OCI-LY1 (cell line): Measurements from ENCODE around the gene MEI1.
A peak's percentile ranks its signal among the peaks of the same experiment; 100 is the strongest.

Experiments
- H2AFZ ChIP-seq: fragments of 200-600 bp; sonication (generic), shearing (Covaris generic); 2 replicates; pipeline ENCODE4 v1.6.0; 2014; ENCODE audit warnings: antibody characterized with exemption, mild to moderate bottlenecking, low read length
- H3F3A ChIP-seq: fragments of 200-600 bp; sonication (generic), shearing (Covaris generic); 2 replicates; pipeline ENCODE4 v1.6.0; 2014; ENCODE audit warnings: mild to moderate bottlenecking, antibody characterized with exemption, low read length, moderate library complexity; ENCODE audit not compliant: insufficient read depth
- H3K27ac ChIP-seq: fragments of 200-600 bp; sonication (generic); 2 replicates; pipeline ENCODE4 v1.5.1; 2014; ENCODE audit warnings: low read length, mixed run types, mild to moderate bottlenecking, low read depth; ENCODE audit not compliant: poor library complexity, severe bottlenecking
- H3K27me3 ChIP-seq: fragments of 200-600 bp; sonication (generic); 2 replicates; pipeline ENCODE4 v1.6.0; 2014; ENCODE audit warnings: antibody characterized with exemption, mild to moderate bottlenecking, low read length, moderate library complexity; ENCODE audit not compliant: insufficient read depth
- H3K36me3 ChIP-seq: fragments of 200-600 bp; sonication (generic); 2 replicates; pipeline ENCODE4 v1.6.1; 2014; ENCODE audit warnings: mild to moderate bottlenecking, antibody characterized with exemption, low read length, moderate library complexity, mixed read lengths; ENCODE audit not compliant: insufficient read depth
- H3K4me1 ChIP-seq: fragments of 200-600 bp; sonication (generic); 2 replicates; pipeline ENCODE4 v1.5.1; 2014; ENCODE audit warnings: mild to moderate bottlenecking, low read length, moderate library complexity; ENCODE audit not compliant: insufficient read depth, severe bottlenecking
- H3K4me2 ChIP-seq: fragments of 200-600 bp; sonication (generic), shearing (Covaris generic); 2 replicates; pipeline ENCODE4 v1.6.1; 2014; ENCODE audit warnings: low read length
- H3K4me3 ChIP-seq: fragments of 200-600 bp; sonication (generic); 2 replicates; pipeline ENCODE4 v1.5.1; 2014; ENCODE audit warnings: low read length, low read depth, mild to moderate bottlenecking, mixed read lengths; ENCODE audit not compliant: poor library complexity, severe bottlenecking
- H3K79me2 ChIP-seq: fragments of 200-600 bp; shearing (Covaris generic); 2 replicates; pipeline ENCODE4 v1.6.1; 2016; ENCODE audit warnings: mixed run types, low read length, mixed read lengths; ENCODE audit not compliant: insufficient read depth
- H3K9ac ChIP-seq: fragments of 200-600 bp; sonication (generic), shearing (Covaris generic); 2 replicates; pipeline ENCODE4 v1.6.1; 2014; ENCODE audit warnings: mild to moderate bottlenecking, low read length, mixed read lengths
- H3K9me2 ChIP-seq: fragments of 200-600 bp; sonication (generic), shearing (Covaris generic); 2 replicates; pipeline ENCODE4 v1.6.1; 2014; ENCODE audit warnings: low read depth, mild to moderate bottlenecking, low read length, mixed read lengths
- H3K9me3 ChIP-seq: fragments of 200-600 bp; shearing (Covaris generic); 2 replicates; pipeline ENCODE4 v1.6.1; 2014; ENCODE audit warnings: low read length, mixed read lengths
- H4K20me1 ChIP-seq: fragments of 200-600 bp; sonication (generic), shearing (Covaris generic); 2 replicates; pipeline ENCODE4 v1.6.0; 2016; ENCODE audit warnings: mild to moderate bottlenecking, low read length; ENCODE audit not compliant: insufficient read depth
- EZH2 ChIP-seq: fragments of 200-600 bp; sonication (generic), shearing (Covaris generic); IDR thresholded peaks from 2 replicates; pipeline ENCODE4 v1.8.0; 2017; ENCODE audit warnings: borderline replicate concordance, mixed run types, mild to moderate bottlenecking, antibody characterized with exemption, low read length, moderate library complexity, mixed read lengths
- TF ChIP-seq, protein P1 (sequence below): fragments of 200-600 bp; sonication (generic), shearing (Covaris generic); IDR thresholded peaks from 2 replicates; pipeline ENCODE4 v1.5.1; 2017; ENCODE audit warnings: mild to moderate bottlenecking, antibody characterized with exemption, low read length, moderate library complexity, mixed read lengths

The MEI1 gene

DNA sequence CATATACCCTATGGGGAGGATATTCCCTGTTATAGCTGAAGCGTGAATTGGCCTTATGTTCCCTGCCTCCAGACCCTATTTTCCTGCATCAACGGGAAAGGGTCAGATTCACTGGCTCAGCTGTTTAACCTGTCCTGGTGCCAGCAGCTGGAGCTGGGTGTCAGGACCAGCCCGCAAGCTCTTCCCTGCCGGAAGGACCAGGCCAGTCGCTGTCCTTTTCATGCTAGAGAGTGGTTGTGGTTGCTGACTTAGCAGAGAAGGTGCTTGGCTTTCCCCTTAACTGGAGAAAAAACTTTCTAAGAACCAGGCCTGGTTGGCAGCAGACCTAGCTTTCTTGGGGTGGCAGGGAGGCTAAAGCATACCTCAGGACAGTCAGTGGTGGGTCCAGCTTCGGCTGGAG is 128.4 kb downstream of the MEI1 start:
- Histone ChIP-seq H3K9ac (no peak overlapping the region), H3K4me3 (no peak overlapping the region), H3K9me2 (no peaks in the 10 kb centered on the region), H2AFZ (no peak overlapping the region), H3K9me3 (peaks cover 6% of the 10 kb centered on the region; the same call in 1 of the 2 replicates), H3F3A (no peaks in the 10 kb centered on the region), H3K36me3 (peaks cover 22% of the 10 kb centered on the region), H3K4me1 (peaks cover 13% of the 10 kb centered on the region), H3K27me3 (no peaks in the 10 kb centered on the region), H3K79me2 (no peaks in the 10 kb centered on the region), H4K20me1 (no peaks in the 10 kb centered on the region), H3K27ac (peak overlapping the region; percentile 40), H3K4me2 (no peak overlapping the region)
- no peak for TF ChIP-seq EZH2
- TF ChIP-seq, protein P1, sequence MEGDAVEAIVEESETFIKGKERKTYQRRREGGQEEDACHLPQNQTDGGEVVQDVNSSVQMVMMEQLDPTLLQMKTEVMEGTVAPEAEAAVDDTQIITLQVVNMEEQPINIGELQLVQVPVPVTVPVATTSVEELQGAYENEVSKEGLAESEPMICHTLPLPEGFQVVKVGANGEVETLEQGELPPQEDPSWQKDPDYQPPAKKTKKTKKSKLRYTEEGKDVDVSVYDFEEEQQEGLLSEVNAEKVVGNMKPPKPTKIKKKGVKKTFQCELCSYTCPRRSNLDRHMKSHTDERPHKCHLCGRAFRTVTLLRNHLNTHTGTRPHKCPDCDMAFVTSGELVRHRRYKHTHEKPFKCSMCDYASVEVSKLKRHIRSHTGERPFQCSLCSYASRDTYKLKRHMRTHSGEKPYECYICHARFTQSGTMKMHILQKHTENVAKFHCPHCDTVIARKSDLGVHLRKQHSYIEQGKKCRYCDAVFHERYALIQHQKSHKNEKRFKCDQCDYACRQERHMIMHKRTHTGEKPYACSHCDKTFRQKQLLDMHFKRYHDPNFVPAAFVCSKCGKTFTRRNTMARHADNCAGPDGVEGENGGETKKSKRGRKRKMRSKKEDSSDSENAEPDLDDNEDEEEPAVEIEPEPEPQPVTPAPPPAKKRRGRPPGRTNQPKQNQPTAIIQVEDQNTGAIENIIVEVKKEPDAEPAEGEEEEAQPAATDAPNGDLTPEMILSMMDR = no peak

DNA sequence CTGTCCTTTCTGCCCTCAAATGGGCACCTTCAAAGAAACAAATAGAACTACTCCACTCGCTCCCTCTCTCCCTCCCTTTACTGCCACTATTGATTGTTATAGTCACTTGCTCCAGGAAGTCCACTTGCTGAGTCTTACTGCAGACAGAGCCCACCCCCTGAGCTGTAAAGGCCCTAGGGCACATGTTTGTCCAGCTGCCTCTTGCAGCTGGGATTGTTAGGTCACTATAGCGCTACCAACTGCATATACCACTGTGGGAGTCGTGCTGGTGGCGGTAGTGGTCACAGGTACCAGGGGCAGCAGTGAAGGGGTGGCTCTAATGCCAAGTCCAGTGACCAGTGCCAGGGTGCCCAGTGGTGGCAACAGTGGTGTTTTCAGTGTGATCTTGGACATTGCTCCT is 129.2 kb downstream of the MEI1 start:
- no peak overlapping the region for H3K4me2 ChIP-seq
- no peak overlapping the region for H3K4me3 ChIP-seq
- H3K36me3 ChIP-seq = peaks cover 22% of the 10 kb centered on the region
- no peaks in the 10 kb centered on the region for H3F3A ChIP-seq
- H4K20me1 ChIP-seq = no peaks in the 10 kb centered on the region
- TF ChIP-seq EZH2 = no peak
- TF ChIP-seq, protein P1 = no peak
- H3K27me3 ChIP-seq = no peaks in the 10 kb centered on the region
- H3K9me2 ChIP-seq = no peaks in the 10 kb centered on the region
- H3K27ac ChIP-seq = peak overlapping the region; percentile 40
- H3K9me3 ChIP-seq = peaks cover 6% of the 10 kb centered on the region; the same call in 1 of the 2 replicates
- peaks cover 5% of the 10 kb centered on the region; the same call in 1 of the 2 replicates for H3K79me2 ChIP-seq
- H2AFZ ChIP-seq = no peak overlapping the region
- no peak overlapping the region for H3K9ac ChIP-seq
- peaks cover 13% of the 10 kb centered on the region for H3K4me1 ChIP-seq

DNA sequence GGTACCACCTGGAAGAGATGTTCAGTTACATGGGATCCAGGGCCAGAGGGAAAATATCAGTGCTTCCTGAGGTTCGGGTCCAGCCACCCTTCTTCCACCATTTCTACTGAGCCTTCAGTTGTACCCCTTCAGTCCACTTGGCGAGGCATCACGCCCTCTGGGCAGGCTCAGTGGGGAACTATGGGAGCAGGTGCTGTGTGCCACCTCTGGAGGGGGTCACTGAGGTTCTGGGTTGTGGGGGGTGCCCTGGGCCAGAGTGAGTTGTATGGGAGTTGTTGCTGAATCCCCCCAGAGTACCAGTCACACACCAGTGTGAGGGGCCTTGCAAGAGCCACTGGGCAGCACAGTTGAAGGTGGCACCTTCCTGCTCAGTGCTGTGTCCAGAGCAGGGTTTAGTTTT is 130.9 kb downstream of the MEI1 start:
- Histone ChIP-seq H3K79me2 (peaks cover 22% of the 10 kb centered on the region), H4K20me1 (no peaks in the 10 kb centered on the region), H3K36me3 (peaks cover 32% of the 10 kb centered on the region), H3K9me3 (peaks cover 6% of the 10 kb centered on the region; the same call in 1 of the 2 replicates), H3K9me2 (no peaks in the 10 kb centered on the region), H3F3A (no peaks in the 10 kb centered on the region), H3K4me3 (no peak overlapping the region), H3K4me1 (peaks cover 22% of the 10 kb centered on the region), H2AFZ (no peak overlapping the region), H3K27me3 (no peaks in the 10 kb centered on the region), H3K9ac (no peak overlapping the region), H3K4me2 (no peak overlapping the region), H3K27ac (peak overlapping the region; percentile 91)
- no peak for TF ChIP-seq EZH2
- TF ChIP-seq, protein P1 = peak; percentile 29; the same call in 1 of the 2 replicates
